RWPE1 (cell line): ENCODE results near the gene RNF166.

Source experiments
- CTCF ChIA-PET: fragments of 350-600 bp; sonication (Branson Sonifier 250); formaldehyde crosslinking; extraction: SDS; loops from one replicate; lab custom pipeline; 2021; lab: Yijun Ruan, JAX
- POLR2A ChIA-PET: fragments of 400-600 bp; formaldehyde crosslinking; extraction: SDS; loops from one replicate; lab custom pipeline; 2020; ENCODE audit warnings: antibody characterized with exemption; ENCODE audit not compliant: low non-redundant PET; lab: Yijun Ruan, JAX
- DNase-seq: peaks from one replicate; pipeline ENCODE4 v3.0.0; 2012; ENCODE audit warnings: low spot score
- H3K27ac ChIP-seq: fragments of 450-650 bp; 2 replicates; pipeline ENCODE4 v1.5.1; 2017
- CTCF ChIP-seq: fragments of 450-650 bp; conservative IDR thresholded peaks from 2 replicates; pipeline ENCODE4 v1.5.1; 2017; ENCODE audit warnings: low read depth, mild to moderate bottlenecking

RNF166 gene

GRCh38 chr16:88665148-88665547 is 41.1 kb downstream of the RNF166 start:
- no peak for TF ChIP-seq CTCF
- H3K27ac ChIP-seq, result no peak overlapping the region
- DNase-seq, result no peak
- POLR2A ChIA-PET, result interaction anchor here (0.6 kb wide), 1 partner anchor 15 kb away, joined by 3 read pairs; no protein-coding TSS in a partner anchor
- CTCF ChIA-PET, result interaction anchor here (0.7 to 1.2 kb wide), 3 partner anchors 20 to 104 kb away, joined by 3 to 12 read pairs (median 5); no protein-coding TSS in a partner anchor

GRCh38 chr16:88662843-88663606 is 43.2 kb downstream of the RNF166 start, which contains the start of gene MVD:
Gene MVD (minus strand): TSS chr16:88663091. CDS start chr16:88663080, 11 bp downstream.
- CTCF ChIA-PET, result interaction anchor here (0.6 kb wide), 1 partner anchor 103 kb away, joined by 3 read pairs; no protein-coding TSS in a partner anchor
- peak; percentile 99 for DNase-seq
- H3K27ac ChIP-seq, result peak within 1 kb of the TSS; percentile 82
- no peak for TF ChIP-seq CTCF
- POLR2A ChIA-PET, result interaction anchor here (0.7 kb wide), 1 partner anchor 12 kb away, joined by 3 read pairs; no protein-coding TSS in a partner anchor

GRCh38 chr16:88662222-88662842 is 43.9 kb downstream of the RNF166 start:
- CTCF ChIA-PET, result interaction anchor here (0.6 kb wide), 1 partner anchor 102 kb away, joined by 3 read pairs; no protein-coding TSS in a partner anchor
- POLR2A ChIA-PET, result interaction anchor here (0.7 kb wide), 1 partner anchor 11 kb away, joined by 3 read pairs; no protein-coding TSS in a partner anchor

GRCh38 chr16:88661468-88661867 is 44.7 kb downstream of the RNF166 start:
- peak overlapping the region; percentile 57 for H3K27ac ChIP-seq
- TF ChIP-seq CTCF, result no peak
- DNase-seq, result no peak
- ChIA-PET POLR2A (no interaction called here), CTCF (no interaction called here)

More at GRCh38 chr16:88662222-88662842, 43.9 kb downstream of the RNF166 start:
- DNase-seq, result no peak
- TF ChIP-seq CTCF, result no peak
- peak overlapping the region; percentile 82 for H3K27ac ChIP-seq

GRCh38 chr16:88659160-88659559 is 47.0 kb downstream of the RNF166 start:
- CTCF ChIA-PET, result no interaction called here
- POLR2A ChIA-PET, result no interaction called here
- TF ChIP-seq CTCF, result no peak
- no peak for DNase-seq
- H3K27ac ChIP-seq, result peak overlapping the region; percentile 28; the same call in 1 of the 2 replicates

GRCh38 chr16:88658714-88659113 is 47.5 kb downstream of the RNF166 start:
- DNase-seq, result no peak
- TF ChIP-seq CTCF, result no peak
- POLR2A ChIA-PET, result no interaction called here
- H3K27ac ChIP-seq, result no peak overlapping the region
- CTCF ChIA-PET, result no interaction called here
